Measurements from ENCODE around the gene DLX5.

- TF ChIP-seq POLR2AphosphoS5 (IDR thresholded peaks at IDR 0.05; ENCODE audit: low read depth, low read length) = no peak
- TF ChIP-seq TAF1 (IDR thresholded peaks at IDR 0.05; ENCODE audit: borderline replicate concordance, insufficient read depth, low read length) = no peak
Measured at GRCh38 chr7:96973986-96974385, 50.6 kb downstream of the DLX5 start.

All from PFSK-1 (cell line).